SK-N-SH (cell line): ENCODE results near the gene ATP8B1.

Experiments used
- FOXM1 ChIP-seq: IDR thresholded peaks from 2 replicates; pipeline ENCODE4 v1.4.0; 2012; ENCODE audit warnings: low read depth, mild to moderate bottlenecking
- GABPA ChIP-seq: IDR thresholded peaks from 2 replicates; pipeline ENCODE4 v1.4.0; 2012; ENCODE audit warnings: low read depth, mild to moderate bottlenecking
- RAD21 ChIP-seq: IDR thresholded peaks from 2 replicates; pipeline ENCODE4 v1.6.1; 2012; ENCODE audit warnings: mild to moderate bottlenecking, low read length
- TF ChIP-seq, protein P1 (sequence below): IDR thresholded peaks from 2 replicates; pipeline ENCODE4 v1.4.0; 2012; ENCODE audit warnings: low read depth, borderline replicate concordance
- TF ChIP-seq, protein P2 (sequence below): fragments of 200-600 bp; sonication (generic); IDR thresholded peaks from 2 replicates; pipeline ENCODE4 v1.6.1; 2017; ENCODE audit warnings: antibody characterized with exemption, mild to moderate bottlenecking, moderate library complexity
- TF ChIP-seq, protein P3 (sequence below): IDR thresholded peaks from 2 replicates; pipeline ENCODE4; 2012

DNA sequence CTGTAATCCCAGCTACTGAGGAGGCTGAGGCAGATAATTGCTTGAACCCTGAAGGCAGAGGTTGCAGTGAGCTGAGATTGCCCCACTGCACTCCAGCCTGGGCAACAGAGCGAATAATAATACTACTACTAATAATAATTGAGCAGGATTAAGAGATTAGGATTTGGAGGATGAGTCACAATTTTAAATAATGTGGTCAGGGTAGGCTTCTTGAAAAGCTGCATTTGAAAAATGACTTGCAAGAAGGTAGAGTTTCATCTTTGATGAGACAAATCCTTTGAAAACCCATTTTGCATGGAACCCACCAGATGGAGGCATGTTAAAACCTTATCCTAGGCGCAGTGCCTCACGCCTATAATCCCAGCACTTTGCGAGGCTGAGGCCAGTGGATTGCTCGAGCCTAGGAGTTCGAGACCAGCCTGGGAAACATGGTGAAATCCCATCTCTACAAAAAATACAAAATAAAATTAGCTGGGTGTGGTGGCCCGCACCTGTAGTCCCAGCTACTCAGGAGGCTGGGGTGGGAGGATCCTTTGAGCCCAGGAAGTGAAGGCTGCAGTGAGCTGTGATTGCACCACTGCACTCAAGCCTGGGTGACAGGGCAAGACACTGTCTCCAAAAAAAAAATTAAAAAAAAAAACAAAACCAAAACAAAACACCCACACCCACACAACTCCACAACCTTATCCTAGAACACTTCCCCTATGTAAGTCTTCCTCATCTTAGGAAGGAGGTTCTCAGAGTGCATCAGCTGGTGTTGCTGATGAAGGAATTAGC, 3.3 kb upstream of the ATP8B1 start:
- TF ChIP-seq, protein P1, sequence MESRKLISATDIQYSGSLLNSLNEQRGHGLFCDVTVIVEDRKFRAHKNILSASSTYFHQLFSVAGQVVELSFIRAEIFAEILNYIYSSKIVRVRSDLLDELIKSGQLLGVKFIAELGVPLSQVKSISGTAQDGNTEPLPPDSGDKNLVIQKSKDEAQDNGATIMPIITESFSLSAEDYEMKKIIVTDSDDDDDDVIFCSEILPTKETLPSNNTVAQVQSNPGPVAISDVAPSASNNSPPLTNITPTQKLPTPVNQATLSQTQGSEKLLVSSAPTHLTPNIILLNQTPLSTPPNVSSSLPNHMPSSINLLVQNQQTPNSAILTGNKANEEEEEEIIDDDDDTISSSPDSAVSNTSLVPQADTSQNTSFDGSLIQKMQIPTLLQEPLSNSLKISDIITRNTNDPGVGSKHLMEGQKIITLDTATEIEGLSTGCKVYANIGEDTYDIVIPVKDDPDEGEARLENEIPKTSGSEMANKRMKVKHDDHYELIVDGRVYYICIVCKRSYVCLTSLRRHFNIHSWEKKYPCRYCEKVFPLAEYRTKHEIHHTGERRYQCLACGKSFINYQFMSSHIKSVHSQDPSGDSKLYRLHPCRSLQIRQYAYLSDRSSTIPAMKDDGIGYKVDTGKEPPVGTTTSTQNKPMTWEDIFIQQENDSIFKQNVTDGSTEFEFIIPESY = no peak
- TF ChIP-seq GABPA = no peak
- TF ChIP-seq, protein P2, sequence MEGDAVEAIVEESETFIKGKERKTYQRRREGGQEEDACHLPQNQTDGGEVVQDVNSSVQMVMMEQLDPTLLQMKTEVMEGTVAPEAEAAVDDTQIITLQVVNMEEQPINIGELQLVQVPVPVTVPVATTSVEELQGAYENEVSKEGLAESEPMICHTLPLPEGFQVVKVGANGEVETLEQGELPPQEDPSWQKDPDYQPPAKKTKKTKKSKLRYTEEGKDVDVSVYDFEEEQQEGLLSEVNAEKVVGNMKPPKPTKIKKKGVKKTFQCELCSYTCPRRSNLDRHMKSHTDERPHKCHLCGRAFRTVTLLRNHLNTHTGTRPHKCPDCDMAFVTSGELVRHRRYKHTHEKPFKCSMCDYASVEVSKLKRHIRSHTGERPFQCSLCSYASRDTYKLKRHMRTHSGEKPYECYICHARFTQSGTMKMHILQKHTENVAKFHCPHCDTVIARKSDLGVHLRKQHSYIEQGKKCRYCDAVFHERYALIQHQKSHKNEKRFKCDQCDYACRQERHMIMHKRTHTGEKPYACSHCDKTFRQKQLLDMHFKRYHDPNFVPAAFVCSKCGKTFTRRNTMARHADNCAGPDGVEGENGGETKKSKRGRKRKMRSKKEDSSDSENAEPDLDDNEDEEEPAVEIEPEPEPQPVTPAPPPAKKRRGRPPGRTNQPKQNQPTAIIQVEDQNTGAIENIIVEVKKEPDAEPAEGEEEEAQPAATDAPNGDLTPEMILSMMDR = no peak
- no peak for TF ChIP-seq FOXM1
- TF ChIP-seq RAD21 = no peak
- TF ChIP-seq, protein P3, sequence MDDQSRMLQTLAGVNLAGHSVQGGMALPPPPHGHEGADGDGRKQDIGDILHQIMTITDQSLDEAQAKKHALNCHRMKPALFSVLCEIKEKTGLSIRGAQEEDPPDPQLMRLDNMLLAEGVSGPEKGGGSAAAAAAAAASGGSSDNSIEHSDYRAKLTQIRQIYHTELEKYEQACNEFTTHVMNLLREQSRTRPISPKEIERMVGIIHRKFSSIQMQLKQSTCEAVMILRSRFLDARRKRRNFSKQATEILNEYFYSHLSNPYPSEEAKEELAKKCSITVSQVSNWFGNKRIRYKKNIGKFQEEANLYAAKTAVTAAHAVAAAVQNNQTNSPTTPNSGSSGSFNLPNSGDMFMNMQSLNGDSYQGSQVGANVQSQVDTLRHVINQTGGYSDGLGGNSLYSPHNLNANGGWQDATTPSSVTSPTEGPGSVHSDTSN = no peak
